Calu3 (cell line): ENCODE measurements around the gene ZSCAN5B. TPM values are rescaled to one million over a fixed set of nuclear protein-coding genes. Genes with fewer than 3 reads are reported as not detected.

Experiments used
- BruUV-seq: library from RNA; stranded (reverse); fragments of 400-500 nt; replicated peaks from 2 replicates; lab custom pipeline; 2021; lab: Mats Ljungman, UMichigan
- CTCF ChIA-PET: fragments of 300-600 bp; sonication (Branson Sonifier 250); formaldehyde crosslinking; loops from one replicate; lab custom pipeline; 2022; ENCODE audit warnings: antibody characterized with exemption; lab: Charles Lee
- DNase-seq: peaks from one replicate; pipeline ENCODE4 v3.0.0; 2022
- H3K27ac Mint-ChIP-seq: one replicate; pipeline ENCODE4 v1.8.0; 2022; ENCODE audit warnings: mixed read lengths; ENCODE audit not compliant: unreplicated experiment
- H3K27me3 Mint-ChIP-seq: one replicate; pipeline ENCODE4 v1.8.0; 2022; ENCODE audit warnings: mixed read lengths; ENCODE audit not compliant: unreplicated experiment
- H3K36me3 Mint-ChIP-seq: one replicate; pipeline ENCODE4 v1.8.0; 2022; ENCODE audit warnings: mild to moderate bottlenecking, moderate library complexity, mixed read lengths; ENCODE audit not compliant: insufficient read depth, unreplicated experiment
- H3K4me1 Mint-ChIP-seq: one replicate; pipeline ENCODE4 v1.8.0; 2022; ENCODE audit warnings: mild to moderate bottlenecking, low read depth, mixed read lengths; ENCODE audit not compliant: unreplicated experiment
- H3K4me3 Mint-ChIP-seq: one replicate; pipeline ENCODE4 v1.8.0; 2022; ENCODE audit warnings: mild to moderate bottlenecking, low read depth, moderate library complexity, mixed read lengths; ENCODE audit not compliant: unreplicated experiment
- H3K9me3 Mint-ChIP-seq: one replicate; pipeline ENCODE4 v1.8.0; 2022; ENCODE audit warnings: low read depth, mixed read lengths; ENCODE audit not compliant: unreplicated experiment
- intact Hi-C: fragments of 100-400 bp; cut with micrococcal nuclease; formaldehyde crosslinking; loops from one replicate; pipeline ENCODE4 v1.10.0; 2022; ENCODE audit not compliant: unreplicated experiment
- total RNA-seq: library from RNA; stranded (reverse); gene quantifications from 2 replicates; pipeline ENCODE4 v1.2.3, GENCODE V29; 2022
- TF ChIP-seq, protein P1 (sequence below): fragments of 200-600 bp; IDR thresholded peaks from one replicate; pipeline ENCODE4 v1.8.0; 2022; ENCODE audit warnings: antibody characterized with exemption; ENCODE audit not compliant: unreplicated experiment

The ZSCAN5B gene
- total RNA-seq, 1 experiment from 2014 or later = not detected

DNA sequence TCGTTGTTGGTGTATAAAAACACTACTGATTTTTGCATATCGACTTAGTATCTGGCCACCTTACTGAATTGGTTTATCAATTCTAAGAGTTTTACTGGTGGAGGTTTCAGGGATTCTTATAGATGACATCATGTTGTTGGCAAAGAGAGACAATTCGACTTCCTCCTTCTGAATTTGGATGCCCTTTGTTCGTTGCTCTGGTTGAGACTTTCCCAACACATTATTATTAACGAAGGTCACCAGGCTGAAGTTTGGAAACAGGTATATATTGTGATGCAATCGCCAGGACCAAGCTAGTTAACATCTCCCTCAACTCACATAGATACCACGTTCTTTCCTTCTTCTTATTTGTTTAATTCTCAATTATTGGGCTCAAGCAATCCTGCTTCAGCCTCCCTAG, 2.1 kb upstream of the ZSCAN5B start:
- Mint-ChIP-seq H3K27me3 (peaks cover 20% of the 10 kb centered on the region), H3K27ac (no peak overlapping the region), H3K4me3 (no peak overlapping the region), H3K9me3 (peaks cover 3% of the 10 kb centered on the region), H3K36me3 (no peaks in the 10 kb centered on the region), H3K4me1 (no peaks in the 10 kb centered on the region)
- CTCF ChIA-PET = no interaction called here
- TF ChIP-seq, protein P1, sequence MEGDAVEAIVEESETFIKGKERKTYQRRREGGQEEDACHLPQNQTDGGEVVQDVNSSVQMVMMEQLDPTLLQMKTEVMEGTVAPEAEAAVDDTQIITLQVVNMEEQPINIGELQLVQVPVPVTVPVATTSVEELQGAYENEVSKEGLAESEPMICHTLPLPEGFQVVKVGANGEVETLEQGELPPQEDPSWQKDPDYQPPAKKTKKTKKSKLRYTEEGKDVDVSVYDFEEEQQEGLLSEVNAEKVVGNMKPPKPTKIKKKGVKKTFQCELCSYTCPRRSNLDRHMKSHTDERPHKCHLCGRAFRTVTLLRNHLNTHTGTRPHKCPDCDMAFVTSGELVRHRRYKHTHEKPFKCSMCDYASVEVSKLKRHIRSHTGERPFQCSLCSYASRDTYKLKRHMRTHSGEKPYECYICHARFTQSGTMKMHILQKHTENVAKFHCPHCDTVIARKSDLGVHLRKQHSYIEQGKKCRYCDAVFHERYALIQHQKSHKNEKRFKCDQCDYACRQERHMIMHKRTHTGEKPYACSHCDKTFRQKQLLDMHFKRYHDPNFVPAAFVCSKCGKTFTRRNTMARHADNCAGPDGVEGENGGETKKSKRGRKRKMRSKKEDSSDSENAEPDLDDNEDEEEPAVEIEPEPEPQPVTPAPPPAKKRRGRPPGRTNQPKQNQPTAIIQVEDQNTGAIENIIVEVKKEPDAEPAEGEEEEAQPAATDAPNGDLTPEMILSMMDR = no peak
- DNase-seq = no peak
- BruUV-seq = no TSS peak
- intact Hi-C loops = no loop called here

- TF ChIP-seq, protein P1 = no peak
- no TSS peak for BruUV-seq
- intact Hi-C loops = no loop called here
- Mint-ChIP-seq H3K27me3 (peaks cover 42% of the 10 kb centered on the region), H3K4me1 (no peaks in the 10 kb centered on the region), H3K9me3 (peaks cover 3% of the 10 kb centered on the region), H3K27ac (no peak overlapping the region), H3K36me3 (no peaks in the 10 kb centered on the region), H3K4me3 (no peak overlapping the region)
- DNase-seq = no peak
- CTCF ChIA-PET = no interaction called here
These were observed 3.5 kb downstream of the ZSCAN5B start for GRCh38 chr19:56193981-56194640.

- intact Hi-C loops = no loop called here
- Mint-ChIP-seq H3K36me3 (no peaks in the 10 kb centered on the region), H3K27me3 (peaks cover 42% of the 10 kb centered on the region), H3K9me3 (no peaks in the 10 kb centered on the region), H3K27ac (no peak overlapping the region), H3K4me3 (no peak overlapping the region), H3K4me1 (no peaks in the 10 kb centered on the region)
- CTCF ChIA-PET = interaction anchor here (1.0 kb wide), 1 partner anchor 27 kb away, joined by 3 read pairs; no protein-coding TSS in a partner anchor
- no TSS peak for BruUV-seq
- TF ChIP-seq, protein P1 = no peak
- no peak for DNase-seq
These were observed 5.9 kb downstream of the ZSCAN5B start for GRCh38 chr19:56191711-56192110.

- Mint-ChIP-seq H3K9me3 (no peaks in the 10 kb centered on the region), H3K4me3 (no peak overlapping the region), H3K36me3 (no peaks in the 10 kb centered on the region), H3K27me3 (peaks cover 42% of the 10 kb centered on the region), H3K27ac (no peak overlapping the region), H3K4me1 (no peaks in the 10 kb centered on the region)
- DNase-seq = no peak
- CTCF ChIA-PET = no interaction called here
- intact Hi-C loops = no loop called here
- TF ChIP-seq, protein P1 = no peak
- no TSS peak for BruUV-seq
These were observed 6.5 kb downstream of the ZSCAN5B start for GRCh38 chr19:56191115-56191514.
